Thyroid gland (tissue), 4 donors: ENCODE data around the gene TOX3. TPM values are rescaled to one million over a fixed set of nuclear protein-coding genes. Genes with fewer than 3 reads are reported as not detected.

Experiments used
- DNase-seq, 2 donors: peaks; one replicate each; pipeline ENCODE4 v3.0.0-alpha.2; 2019
- H3K27ac ChIP-seq, 3 donors: fragments of 200-600 bp; sonication (generic); 1 replicate in 2 of 3; 2 replicates in 1 of 3; pipeline ENCODE4 v1.5.1; 2016 to 2019; ENCODE audit warnings: mild to moderate bottlenecking in 1 of 3, moderate library complexity in 1 of 3
- H3K27me3 ChIP-seq: fragments of 200-600 bp; sonication (generic); one replicate; pipeline ENCODE4 v1.5.1; 2019
- H3K36me3 ChIP-seq, 2 donors: fragments of 200-600 bp; sonication (generic); one replicate each; pipeline ENCODE4 v1.5.1; 2016 to 2019
- H3K4me1 ChIP-seq, 2 donors: fragments of 200-600 bp; sonication (generic); one replicate each; pipeline ENCODE4 v1.5.1; 2017 to 2019
- H3K4me3 ChIP-seq, 3 donors: fragments of 200-600 bp; sonication (generic); replicated peaks in 1 of 3; 1 replicate in 2 of 3; 2 replicates in 1 of 3; pipeline ENCODE4 v1.5.1; 2016; ENCODE audit warnings: mild to moderate bottlenecking in 1 of 3
- H3K9me3 ChIP-seq: fragments of 200-600 bp; sonication (generic); one replicate; pipeline ENCODE4 v1.5.1; 2017
- POLR2A ChIP-seq, 2 donors: fragments of 450-650 bp; IDR thresholded peaks; one replicate each; pipeline ENCODE4 v1.6.1; 2017; ENCODE audit warnings: antibody characterized with exemption in 2 of 2, mild to moderate bottlenecking in 2 of 2, moderate library complexity in 1 of 2
- WGBS, 2 donors: methylation state at CpG; one replicate each; pipeline ENCODE4 v1.1.5; 2017; 5-methylcytosine and 5-hydroxymethylcytosine counted together
- intact Hi-C: fragments of 100-400 bp; cut with DNase I; formaldehyde crosslinking; loops from one replicate; pipeline ENCODE4 v1.15.1; 2023
- total RNA-seq, 4 donors: library from RNA; depleted of rRNA; stranded (reverse); fragments of >200 nt; gene quantifications; one replicate each; pipeline ENCODE4 v1.2.3, GENCODE V29; 2016
- TF ChIP-seq, protein P1 (sequence below), 6 experiments: fragments of 200-600 bp in 3 of 6; fragments of 450-650 bp in 3 of 6; sonication (generic) in 3 of 6; IDR thresholded peaks; one replicate each; pipeline ENCODE4 v1.5.1; 2016 to 2019; ENCODE audit warnings: antibody characterized with exemption in 6 of 6, mild to moderate bottlenecking in 2 of 6, inconsistent platforms in 1 of 6, moderate library complexity in 1 of 6

The TOX3 gene
- total RNA-seq, 4 donors from 2014 or later = not detected

- DNase-seq = no peak
- H3K36me3 ChIP-seq = no peaks in the 10 kb centered on the region
- no peak overlapping the region for H3K27ac ChIP-seq
- H3K4me3 ChIP-seq = no peak overlapping the region
- no peaks in the 10 kb centered on the region for H3K9me3 ChIP-seq
- WGBS, 2 donors = 78 to 82% methylated on average over 5 of the region's 5 CpGs
- intact Hi-C loops = no loop called here
- TF ChIP-seq, protein P1, sequence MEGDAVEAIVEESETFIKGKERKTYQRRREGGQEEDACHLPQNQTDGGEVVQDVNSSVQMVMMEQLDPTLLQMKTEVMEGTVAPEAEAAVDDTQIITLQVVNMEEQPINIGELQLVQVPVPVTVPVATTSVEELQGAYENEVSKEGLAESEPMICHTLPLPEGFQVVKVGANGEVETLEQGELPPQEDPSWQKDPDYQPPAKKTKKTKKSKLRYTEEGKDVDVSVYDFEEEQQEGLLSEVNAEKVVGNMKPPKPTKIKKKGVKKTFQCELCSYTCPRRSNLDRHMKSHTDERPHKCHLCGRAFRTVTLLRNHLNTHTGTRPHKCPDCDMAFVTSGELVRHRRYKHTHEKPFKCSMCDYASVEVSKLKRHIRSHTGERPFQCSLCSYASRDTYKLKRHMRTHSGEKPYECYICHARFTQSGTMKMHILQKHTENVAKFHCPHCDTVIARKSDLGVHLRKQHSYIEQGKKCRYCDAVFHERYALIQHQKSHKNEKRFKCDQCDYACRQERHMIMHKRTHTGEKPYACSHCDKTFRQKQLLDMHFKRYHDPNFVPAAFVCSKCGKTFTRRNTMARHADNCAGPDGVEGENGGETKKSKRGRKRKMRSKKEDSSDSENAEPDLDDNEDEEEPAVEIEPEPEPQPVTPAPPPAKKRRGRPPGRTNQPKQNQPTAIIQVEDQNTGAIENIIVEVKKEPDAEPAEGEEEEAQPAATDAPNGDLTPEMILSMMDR (IDR thresholded peaks at IDR 0.05) = no peak
- TF ChIP-seq POLR2A (IDR thresholded peaks at IDR 0.05) = no peak
- H3K27me3 ChIP-seq = no peaks in the 10 kb centered on the region
- H3K4me1 ChIP-seq = no peaks in the 10 kb centered on the region
Measured at GRCh38 chr16:52584354-52585320, 37.7 kb upstream of the TOX3 start.

DNA sequence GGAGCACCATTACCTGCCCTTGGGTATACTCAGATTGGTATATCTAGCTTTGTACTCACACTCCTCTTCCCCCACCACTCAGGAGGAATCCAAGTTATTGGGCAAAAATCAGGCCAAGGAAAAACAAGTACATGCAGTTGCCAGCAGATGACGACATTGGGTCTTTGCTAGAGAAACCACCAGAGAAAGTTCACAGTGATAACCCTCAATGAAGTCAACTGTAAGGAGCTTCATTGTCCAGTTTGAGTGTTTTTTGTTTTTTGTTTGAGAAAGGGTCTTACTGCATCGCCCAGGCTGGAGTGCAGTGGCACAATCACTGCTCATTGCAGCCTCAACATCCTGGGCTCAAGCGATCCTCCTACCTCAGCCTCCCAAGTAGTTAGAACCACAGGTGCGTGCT lies 34.6 kb upstream of the TOX3 start:
- intact Hi-C loops = no loop called here
- Histone ChIP-seq H3K9me3 (no peaks in the 10 kb centered on the region), H3K4me1 (no peaks in the 10 kb centered on the region), H3K27me3 (no peaks in the 10 kb centered on the region), H3K27ac (no peak overlapping the region), H3K4me3 (no peak overlapping the region), H3K36me3 (no peaks in the 10 kb centered on the region)
- TF ChIP-seq, protein P1 (IDR thresholded peaks at IDR 0.05) = no peak
- TF ChIP-seq POLR2A (IDR thresholded peaks at IDR 0.05) = no peak
- WGBS, 2 donors = 90 to 92% methylated on average over 4 of the region's 4 CpGs
- DNase-seq = no peak

DNA sequence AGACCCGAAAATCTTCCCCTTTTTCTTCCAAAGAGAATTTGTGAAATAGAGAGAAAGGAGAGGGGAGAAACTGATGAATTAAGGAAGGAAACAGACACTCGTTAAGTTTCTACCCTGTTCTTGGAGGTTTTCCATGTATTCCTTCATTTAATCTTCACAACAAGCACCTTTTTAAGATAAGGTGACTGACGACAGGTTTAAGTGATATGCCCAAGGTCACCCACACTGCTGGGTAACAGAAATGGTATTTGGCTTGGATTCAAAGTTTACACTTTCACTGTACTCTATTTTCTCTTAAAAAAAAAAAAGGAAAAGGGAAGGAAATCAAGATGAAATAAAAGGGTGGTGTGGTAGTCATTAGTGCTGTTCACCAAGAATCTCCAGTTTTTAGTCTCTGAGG lies 33.5 kb upstream of the TOX3 start:
- H3K27me3 ChIP-seq = no peaks in the 10 kb centered on the region
- no peaks in the 10 kb centered on the region for H3K9me3 ChIP-seq
- H3K36me3 ChIP-seq = no peaks in the 10 kb centered on the region
- no peak overlapping the region for H3K4me3 ChIP-seq
- WGBS, 2 donors = 63 to 66% methylated on average over 3 of the region's 3 CpGs
- DNase-seq = no peak
- intact Hi-C loops = no loop called here
- no peak overlapping the region for H3K27ac ChIP-seq
- TF ChIP-seq, protein P1 (IDR thresholded peaks at IDR 0.05) = no peak
- no peak for TF ChIP-seq POLR2A (IDR thresholded peaks at IDR 0.05)
- no peaks in the 10 kb centered on the region for H3K4me1 ChIP-seq

GRCh38 chr16:52578829-52579498 lies 32.0 kb upstream of the TOX3 start:
- TF ChIP-seq, protein P1 (IDR thresholded peaks at IDR 0.05) = no peak
- TF ChIP-seq POLR2A (IDR thresholded peaks at IDR 0.05) = no peak
- H3K36me3 ChIP-seq = no peaks in the 10 kb centered on the region
- H3K4me3 ChIP-seq = no peak overlapping the region
- H3K4me1 ChIP-seq = no peaks in the 10 kb centered on the region
- intact Hi-C loops = no loop called here
- 83 to 85% methylated on average over 4 of the region's 4 CpGs for WGBS, 2 donors
- H3K27ac ChIP-seq = no peak overlapping the region
- H3K9me3 ChIP-seq = no peaks in the 10 kb centered on the region
- no peak for DNase-seq
- no peaks in the 10 kb centered on the region for H3K27me3 ChIP-seq
